Amniotic stem cell (primary cell): Measurements from ENCODE around the gene APOA5.
"Not testable (repeated sequence)": the region's sequence is repeated elsewhere in the genome, so short reads cannot be mapped to it uniquely, and the experiment has no call there.

Source experiments
- DNase-seq: peaks from one replicate; lab custom pipeline; 2025; lab: John Stamatoyannopoulos, UW

APOA5 gene

DNA sequence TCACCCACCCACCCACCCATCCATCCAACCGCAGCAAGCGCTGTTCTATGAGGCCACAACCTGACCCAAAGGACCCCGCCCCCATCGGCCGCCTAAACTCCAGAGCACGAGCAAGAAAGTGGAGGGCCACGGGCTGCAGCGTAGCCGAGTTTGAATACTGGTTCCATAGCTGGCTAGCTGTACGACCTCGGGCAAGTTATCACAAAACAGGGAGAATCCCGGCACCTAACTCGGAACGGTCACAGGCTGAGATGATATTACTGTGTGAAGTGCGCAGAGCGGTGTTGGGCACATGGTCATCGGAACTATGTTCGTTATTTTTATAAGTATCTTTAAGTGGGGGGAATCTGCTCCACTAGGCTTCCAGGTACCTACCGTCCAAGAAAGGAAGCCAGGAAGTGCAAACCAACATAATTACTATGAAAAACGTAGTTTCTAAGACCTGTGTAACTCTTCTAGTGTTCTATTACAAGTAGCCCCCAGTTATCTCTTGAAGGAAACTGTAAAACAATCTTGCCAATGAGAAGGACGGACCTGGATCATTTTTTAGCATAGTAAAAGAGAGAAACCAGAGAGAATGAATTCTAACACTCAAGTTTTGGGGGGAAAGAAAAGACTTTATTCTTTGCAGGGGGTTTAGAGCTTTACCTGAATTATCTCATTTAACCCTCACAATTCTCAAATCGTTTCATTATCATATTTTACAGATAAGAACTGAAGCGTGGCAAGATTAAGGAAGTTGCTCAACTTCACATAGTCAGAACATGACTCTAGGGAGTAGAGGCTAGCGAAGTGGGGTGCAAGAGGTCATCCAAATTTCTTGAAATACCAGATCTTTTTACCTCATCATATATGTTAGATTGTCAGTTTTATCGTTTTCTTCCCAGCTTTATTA lies 18.2 kb downstream of the APOA5 start:
- DNase-seq, result no peak

GRCh38 chr11:116772443-116773202 lies 19.1 kb downstream of the APOA5 start, which contains the start of gene BUD13:
Gene BUD13, minus strand, starts transcription at chr11:116772987. Its CDS starts 23 bp downstream, at chr11:116772964.
- peak; percentile 48 for DNase-seq

- no peak for DNase-seq
These were observed 19.7 kb downstream of the APOA5 start for GRCh38 chr11:116771935-116772334.

GRCh38 chr11:116762132-116762531 lies 29.5 kb downstream of the APOA5 start:
- DNase-seq, result no peak

GRCh38 chr11:116756044-116756443 lies 35.6 kb downstream of the APOA5 start:
- not testable (repeated sequence) for DNase-seq

DNA sequence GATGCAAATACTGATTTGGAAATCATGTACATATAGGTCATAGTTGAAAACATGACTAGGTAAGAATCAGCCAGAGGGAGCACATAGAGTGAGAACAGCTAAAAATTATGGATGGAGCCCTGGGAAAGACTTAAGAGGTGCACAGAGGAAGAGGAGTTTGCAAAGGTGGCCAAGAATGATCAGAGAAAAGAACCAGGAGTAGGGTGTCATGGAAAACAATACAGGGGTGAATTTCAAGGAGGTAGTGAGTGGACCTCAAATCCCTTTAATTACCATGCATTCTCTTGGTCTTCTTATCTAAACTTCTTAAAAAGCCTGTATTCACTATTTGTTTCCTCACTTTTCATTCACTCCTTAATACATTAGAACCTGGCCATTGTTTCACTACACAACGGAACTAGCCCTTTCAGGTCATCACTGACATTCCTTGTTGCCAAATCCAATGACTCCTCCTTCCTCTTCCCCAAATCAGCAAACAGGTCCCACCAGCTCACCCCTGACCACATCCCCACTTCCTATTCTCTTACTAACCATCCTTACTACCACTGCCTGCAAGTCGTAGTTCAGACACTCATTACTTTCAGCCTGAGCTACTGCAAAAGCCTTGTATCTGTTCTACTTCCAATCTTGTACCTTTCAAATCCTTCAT lies 41.5 kb downstream of the APOA5 start:
- DNase-seq, result no peak

DNA sequence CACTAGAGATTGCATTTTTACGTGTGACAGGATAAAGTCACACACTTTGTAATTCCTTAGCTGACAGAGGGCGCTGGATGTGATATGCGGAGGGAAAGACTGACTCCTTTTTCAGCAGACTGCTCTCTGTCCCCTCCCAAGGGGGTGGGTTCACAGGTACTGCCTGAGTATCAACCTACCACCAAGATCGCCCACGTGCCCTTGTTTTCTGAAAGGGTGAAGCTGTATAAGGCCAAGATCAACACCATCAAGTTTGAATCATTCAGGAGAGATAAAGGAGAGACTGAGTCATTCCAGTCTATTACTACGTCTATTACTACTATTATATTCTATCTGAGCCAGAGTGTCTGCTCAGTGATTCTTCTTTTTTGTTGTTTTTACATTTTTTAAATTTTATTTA lies 49.6 kb downstream of the APOA5 start:
- no peak for DNase-seq

- DNase-seq, result no peak
These were observed 50.9 kb downstream of the APOA5 start for GRCh38 chr11:116740741-116741140.
